H4 (cell line): ENCODE measurements around the gene PRAC1. TPM values are rescaled to one million over a fixed set of nuclear protein-coding genes. Genes with fewer than 3 reads are reported as not detected.
A peak's percentile ranks its signal among the peaks of the same experiment; 100 is the strongest.

Experiments used
- DNase-seq: peaks from one replicate; pipeline ENCODE4 v3.0.0-alpha.2; 2015; ENCODE audit warnings: low spot score
- total RNA-seq: library from RNA; depleted of rRNA; stranded (reverse); fragments of >200 nt; shearing (Covaris generic); gene quantifications from 2 replicates; pipeline ENCODE4 v1.2.3, GENCODE V29; 2014

The PRAC1 gene
- total RNA-seq, 1 experiment from 2014 or later: not detected

DNA sequence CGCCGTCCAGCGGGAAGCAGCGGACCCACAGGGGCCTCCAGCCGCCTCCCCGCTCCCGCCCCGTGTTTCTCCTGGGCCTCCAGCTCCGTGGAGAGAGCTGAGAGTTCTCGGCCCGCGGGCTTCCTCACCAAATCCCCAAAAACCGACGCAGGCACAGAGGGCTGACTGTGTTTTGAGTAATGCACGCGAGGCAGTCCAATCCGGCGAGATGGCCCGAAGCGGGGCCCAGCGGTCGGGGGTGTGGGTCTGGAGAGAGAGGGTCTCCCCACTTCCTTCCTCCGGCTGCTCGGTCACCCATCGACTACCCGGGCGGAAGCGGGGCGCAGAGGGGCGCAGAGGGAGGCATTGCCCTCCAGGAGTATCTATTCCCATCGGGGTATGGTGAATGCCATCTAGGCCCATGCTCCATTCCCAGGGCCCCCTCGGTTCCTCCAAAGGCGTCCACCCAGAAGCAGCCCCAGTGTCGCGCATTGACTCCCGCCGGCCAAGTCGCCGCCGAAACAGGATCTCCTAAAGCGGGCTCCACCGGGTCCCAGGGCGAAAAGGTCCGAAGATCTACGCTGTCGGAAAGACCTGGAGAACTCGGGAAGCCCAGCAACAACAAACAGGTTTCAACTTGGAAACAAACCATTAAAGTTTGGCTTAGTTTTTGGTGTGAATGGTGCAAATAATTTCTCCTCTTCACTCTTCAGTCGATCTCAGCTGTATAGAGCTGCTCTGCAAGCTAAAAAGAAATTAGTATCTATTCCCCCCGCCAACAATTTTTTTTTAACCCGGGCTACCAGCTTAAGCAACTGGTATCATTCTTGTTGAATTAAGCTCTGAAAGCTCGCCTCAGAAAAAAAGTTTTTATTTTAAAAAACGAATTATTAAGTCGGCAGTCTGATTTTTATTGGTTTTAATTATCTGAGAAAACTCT lies 25.4 kb upstream of the PRAC1 start:
- DNase-seq: no peak

DNA sequence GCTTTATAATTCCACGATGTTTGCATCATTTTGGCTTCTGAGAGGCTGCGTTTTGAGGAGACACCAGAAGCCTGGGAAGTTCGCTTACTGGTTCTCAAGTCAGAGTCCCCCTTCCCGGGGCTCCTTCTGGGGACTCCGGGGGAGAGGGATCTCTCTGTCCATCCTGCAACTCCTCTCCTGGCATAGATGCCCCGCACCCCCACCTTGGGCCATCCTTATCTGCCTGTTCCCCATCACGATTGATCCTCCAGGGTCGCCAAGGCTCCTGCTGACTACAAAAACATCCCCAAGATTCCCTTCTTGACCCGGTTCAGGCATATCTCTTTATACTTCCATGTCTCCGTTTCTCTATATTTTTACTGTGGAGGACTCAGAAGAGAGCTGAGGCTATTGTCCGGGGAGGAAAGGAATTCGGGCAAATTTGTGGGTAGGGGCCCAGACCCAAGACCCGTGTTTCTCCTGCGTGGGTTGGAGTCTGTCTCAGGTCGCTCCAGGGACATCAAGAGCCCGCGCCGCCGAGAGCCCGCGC lies 24.7 kb upstream of the PRAC1 start:
- no peak for DNase-seq

DNA sequence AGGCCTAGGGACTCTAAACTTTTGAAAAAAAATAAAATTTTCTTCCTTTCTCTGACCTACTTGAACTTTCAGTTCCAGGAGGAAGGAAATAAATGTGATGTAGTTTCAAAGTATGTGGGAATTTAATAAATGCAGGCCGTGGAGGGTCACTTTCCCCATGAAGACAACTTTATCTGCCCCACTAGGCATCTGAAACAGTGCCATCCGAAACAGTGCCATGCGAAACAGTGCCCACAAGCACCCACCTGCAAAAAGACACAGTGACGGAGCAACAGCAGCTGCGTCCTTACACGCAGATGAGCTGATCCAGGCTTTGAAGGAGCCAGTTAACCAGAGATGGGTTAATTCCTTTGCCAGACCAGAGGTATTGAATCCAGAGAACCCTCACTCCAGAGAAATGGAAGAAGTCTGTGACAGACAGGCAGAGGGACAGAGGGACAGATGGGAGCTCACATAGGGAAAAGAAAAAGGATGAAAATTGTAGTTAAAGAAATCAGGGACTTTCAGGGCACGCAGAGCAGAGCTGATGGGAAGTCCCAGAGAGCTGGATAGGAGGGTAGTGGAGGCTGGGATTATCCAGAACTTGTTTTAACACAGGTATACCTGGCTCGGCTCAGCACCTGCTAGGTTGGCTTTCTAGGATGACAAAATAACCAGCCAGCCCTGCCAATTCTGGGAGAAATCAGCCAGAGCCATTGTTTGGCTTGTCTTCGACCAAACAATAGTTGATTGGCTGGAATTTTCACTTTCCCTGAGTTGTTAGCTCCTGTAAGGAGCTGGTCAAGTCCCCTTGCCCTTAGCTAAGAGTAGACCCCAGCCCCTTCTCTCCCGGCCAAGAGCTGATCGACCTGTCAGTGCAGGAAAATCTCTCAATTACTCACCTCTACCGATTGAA lies 23.3 kb upstream of the PRAC1 start:
- DNase-seq: no peak

DNA sequence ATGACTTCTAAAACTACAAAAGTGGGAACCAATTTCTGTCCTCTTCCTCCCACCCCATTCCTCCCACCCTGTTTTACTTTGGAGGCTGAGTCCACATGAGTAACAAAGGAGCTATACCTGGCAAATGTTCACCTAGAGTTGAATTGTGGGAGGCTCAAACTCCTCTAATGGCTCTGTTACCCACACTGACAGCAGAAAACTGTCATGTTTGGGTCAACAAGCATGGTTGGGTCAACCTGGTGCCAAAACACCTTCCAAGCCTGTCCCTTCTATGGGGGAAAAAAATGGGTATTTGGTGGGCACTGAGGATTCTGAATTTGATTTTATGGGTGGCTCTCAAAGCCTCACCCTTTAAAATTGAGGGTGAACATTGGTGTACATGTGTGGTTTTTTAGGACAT lies 18.2 kb upstream of the PRAC1 start:
- no peak for DNase-seq

DNA sequence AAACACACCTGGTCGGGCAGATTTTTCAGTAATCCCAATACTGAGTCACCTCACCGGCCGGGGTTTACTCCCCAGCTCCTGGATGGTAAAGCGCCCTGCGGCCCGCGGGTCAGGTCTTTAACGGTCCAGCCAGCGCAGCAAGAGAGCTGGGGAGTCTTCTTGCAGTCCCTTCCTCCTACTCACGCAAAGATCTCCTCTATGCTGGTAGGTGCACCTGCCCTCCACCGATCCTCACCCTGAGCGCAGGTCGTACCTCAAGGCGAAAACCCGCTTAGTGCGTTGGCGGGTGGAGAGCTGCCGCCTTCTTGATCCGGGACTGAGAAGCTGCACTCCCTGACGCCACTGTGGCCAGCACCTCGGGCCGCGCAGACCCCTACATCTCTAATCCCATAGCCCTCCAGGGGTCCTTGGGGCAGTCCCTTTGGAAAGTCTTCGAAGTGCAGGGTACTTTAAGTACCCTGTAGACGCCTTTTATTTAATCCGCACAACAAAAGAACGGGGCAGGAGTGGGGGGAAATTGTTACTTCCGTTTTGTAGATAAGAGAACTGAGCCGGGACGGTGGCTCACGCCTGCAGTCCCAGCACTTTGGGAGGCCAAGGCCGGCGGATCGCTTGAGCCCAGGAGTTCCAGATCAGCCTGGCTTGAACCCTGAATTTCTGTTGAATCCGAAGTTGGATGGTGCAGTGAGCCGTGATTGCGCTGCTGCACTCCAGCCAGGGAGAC lies 16.6 kb upstream of the PRAC1 start:
- DNase-seq: no peak

GRCh38 chr17:48738424-48738802 lies 16.1 kb upstream of the PRAC1 start:
- DNase-seq: no peak

GRCh38 chr17:48737330-48738043 lies 15.2 kb upstream of the PRAC1 start:
- no peak for DNase-seq

GRCh38 chr17:48735062-48735351 lies 12.7 kb upstream of the PRAC1 start:
- DNase-seq: no peak

DNA sequence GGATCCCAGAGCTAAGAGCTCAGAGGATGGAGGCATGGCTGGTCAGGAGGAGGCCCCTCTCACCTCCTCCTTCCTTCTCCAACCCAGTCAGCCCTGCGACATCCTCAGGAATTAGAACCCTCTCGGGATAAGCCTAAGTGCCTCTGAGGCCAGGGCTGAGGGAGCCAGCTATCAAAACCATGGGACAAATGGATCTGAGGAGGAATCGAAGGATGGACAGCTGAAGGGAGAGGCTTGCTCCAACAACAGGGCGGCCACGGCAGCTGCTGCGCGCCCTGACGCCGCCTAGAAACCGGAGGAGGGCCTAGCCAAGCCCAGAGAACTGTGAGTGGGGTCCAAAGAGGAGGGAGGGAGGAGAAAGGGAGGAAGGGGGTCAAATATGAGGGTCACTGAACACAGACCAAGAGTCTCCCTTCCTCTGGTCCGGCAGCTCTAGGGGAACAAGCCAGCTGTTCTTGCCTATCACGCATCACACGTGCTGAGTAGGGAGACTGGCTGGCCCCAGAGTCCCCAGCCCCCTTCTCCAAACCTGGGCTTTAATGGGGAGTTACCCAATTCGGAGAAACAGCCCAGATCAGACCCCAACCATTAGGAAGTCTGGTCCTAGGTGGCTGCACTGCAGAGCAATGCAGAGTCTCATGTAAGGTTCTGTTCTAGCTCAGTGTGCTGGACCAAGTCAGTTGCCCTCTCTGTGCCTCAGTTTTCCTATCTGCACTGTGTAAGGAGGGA lies 12.2 kb upstream of the PRAC1 start:
- DNase-seq: no peak

DNA sequence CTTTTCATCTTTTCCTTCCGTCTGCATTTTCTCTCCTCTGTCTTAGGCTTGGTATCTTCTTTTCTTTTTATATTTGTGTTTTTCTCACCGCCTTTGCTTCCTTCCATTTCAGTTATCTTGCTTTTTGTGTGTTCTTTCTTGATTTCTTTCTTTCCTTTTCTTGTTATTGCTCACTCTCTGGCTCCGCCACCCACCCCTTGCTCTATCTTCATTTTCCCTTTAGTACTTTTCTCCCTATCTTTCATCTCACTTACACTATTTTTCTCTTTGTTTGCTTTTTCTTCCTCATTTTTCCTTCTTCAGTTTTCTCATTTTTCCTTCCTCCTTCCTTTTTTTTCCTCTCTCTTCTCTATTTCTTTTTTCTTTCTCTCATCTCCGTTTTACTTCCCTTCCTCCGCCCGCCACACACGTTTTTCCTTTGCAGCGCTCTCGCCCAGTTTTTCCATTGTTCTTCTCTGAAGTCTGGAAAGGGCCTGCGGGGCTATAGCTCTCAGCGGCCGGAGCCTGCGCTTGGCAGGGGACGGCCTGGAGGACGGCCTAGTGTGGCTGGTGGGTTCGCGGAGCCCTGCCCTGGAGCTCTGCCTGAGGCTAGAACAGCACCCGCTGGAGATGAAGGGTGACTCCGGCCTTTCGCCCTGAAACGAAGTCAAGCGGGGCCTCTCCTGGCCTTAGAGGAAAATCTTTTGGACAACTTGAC lies 11.5 kb upstream of the PRAC1 start:
- DNase-seq: no peak

DNA sequence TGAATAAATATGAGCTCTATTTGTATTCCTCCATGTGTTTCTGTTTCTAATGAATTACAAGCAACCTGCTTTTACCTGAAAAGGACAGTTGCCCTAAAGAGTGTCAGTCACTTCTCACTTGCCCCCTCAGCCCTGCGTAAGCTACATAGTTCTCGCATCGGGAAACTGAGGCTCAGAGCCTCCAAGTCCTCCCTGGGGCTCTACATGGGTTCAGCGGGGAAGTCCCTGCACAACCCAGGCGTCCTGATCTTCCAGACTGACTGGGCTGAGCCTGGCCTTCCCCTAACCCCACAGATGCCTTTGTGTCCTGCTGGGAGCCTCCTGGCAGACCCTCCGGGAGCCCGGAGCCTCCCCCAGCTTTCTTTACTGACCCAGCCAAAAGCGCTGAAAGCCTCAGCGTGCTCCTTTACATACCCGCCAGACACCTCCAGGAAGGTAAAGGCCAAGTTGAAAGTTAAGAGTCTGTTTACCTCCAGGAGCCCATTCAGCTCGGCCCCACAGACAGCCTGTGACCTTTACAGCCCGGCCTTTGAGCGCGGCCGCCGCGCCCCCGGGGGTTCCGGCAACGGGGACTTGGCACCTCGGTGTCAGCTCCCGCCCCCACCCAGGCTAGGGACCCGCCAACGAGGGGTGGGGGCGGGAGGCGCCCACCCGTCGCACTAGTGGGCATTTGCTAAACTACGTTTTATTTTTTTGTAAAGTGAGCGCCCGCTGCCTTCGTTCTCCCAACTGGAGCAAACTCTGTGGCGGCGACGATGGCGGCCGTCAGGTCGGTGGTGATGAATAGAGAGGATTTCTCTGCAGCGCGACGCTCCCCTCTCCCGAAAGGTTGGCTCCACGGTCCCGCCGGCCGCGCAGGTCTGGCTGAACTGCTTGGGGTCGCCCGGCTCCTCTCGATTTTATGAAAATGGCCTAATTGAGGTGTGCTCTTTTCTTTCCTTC lies 10.6 kb upstream of the PRAC1 start:
- DNase-seq: no peak

DNA sequence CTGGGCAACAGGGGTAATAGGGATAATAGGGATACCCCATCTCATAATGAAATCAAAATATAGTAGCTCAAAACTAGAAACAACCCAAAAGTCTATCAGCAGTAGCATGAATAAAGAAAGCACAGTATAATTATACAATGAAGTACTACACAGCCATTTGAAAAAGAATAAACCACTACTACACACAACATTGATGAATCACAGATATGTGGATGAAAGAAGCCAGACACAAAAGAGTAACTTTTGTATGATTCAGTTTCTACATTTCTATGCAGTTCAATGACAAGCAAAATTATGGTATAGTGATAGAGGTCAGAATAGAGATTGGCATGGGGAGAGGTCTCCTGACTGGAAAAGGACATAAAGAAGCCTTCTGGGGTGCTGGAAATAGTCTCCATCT lies 9.0 kb upstream of the PRAC1 start:
- DNase-seq: no peak

DNA sequence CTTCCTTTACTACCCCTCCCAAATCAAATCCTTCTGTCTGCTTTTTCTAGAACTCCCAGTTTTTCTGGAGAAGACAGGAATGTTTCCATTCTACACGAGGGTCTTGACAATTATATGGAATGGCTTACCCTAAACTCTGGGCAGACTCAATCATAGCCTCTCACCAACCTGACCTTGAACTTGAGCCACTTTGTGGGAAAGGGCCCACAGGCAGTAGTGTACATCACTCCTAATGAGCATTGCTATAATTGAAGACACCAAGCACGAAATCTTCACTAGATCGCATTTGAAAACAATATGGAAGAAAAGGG lies 7.9 kb upstream of the PRAC1 start:
- DNase-seq: no peak

DNA sequence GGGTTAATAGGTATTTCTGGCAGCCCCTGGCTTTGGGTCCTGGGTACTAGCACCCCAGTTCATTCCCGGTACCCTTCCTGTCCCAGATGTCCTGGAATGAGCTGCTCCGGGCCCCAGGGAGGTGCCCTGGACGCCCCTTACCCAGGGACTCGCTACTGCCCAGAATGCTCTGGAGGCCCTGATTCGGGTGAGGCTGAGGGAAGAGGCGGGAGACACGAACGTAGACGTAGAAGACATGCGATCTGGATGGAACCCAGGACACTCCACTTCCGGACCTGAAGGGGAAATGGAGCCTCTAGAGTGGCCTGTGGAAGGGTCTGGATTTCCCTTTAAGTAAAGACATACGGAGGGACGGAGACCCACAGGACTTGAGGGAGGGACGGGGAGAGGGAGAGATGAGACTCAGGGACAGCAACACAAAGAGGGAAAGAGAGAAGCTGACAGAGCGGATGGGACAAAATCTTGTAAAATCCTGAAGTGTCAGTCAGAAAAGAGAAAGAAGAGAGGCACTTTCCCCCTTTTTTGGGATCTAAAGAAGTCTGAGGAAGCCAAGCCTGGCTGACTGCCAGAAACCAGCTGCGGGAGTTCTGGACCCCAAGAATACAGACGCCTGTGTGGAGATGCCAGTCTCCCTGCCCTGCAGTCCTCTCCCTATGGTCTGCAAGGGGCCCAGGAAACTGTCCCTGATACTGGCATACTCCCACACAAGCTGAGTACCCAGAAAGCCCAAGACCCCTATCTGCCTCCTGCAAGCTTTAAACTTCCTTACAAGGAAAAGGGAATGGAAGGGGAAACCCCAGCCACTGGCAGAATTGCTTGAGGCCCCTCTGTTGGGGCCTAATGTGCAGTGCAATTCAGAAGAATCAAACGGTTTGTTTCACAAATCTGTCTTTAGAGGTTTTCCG lies 7.3 kb upstream of the PRAC1 start:
- DNase-seq: no peak

- DNase-seq: peak; percentile 53
Measured at GRCh38 chr17:48728232-48729231, 6.2 kb upstream of the PRAC1 start, which contains the start of gene HOXB13. TSS of gene HOXB13 (minus strand) at chr17:48728750. CDS start at chr17:48728593, 157 bp downstream.

DNA sequence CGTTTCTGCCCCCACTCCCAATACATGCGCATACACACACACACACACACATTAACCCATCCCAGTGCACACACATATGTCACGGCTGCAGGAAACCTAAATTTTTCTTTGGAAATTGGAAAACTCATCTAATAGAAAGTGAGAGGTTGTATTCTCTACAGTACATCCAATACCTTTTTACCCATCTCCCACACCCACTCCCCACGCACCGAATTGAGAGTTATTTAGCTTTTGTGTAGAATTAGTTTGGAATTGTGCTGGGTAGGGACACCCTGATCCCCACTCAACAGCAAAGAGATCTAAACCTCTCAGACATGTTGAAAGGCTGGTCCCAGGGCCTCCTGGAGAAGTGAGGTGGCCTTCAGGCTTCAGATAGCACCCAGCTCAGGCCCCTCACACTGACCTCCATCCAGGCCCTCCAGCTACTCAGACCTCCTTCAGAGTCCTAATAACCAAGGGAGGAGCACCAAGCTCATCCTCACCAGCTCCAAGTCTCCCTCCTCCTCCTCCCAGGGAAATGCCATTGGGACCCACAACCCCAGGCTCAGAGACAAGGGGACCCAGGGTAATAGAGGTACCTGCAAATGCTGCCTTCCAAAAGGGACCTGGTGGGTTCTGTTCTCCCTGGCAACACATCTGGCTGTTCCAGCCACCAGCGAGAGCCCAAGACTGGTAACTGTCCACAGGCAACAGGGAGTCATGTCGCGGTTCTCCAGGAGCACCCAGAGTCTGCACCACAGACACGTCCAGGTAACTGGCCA lies 5.3 kb upstream of the PRAC1 start:
- no peak for DNase-seq
